Fibroblast of villous mesenchyme (primary cell): ENCODE results near the gene KHK. TPM values are rescaled to one million over a fixed set of nuclear protein-coding genes. Genes with fewer than 3 reads are reported as not detected.

ENCODE experiments used
- DNase-seq: peaks from one replicate; pipeline ENCODE4 v3.0.0-alpha.2; 2010; ENCODE audit warnings: low read depth
- H3K4me3 ChIP-seq: 2 replicates; pipeline ENCODE4 v1.5.1; 2011; ENCODE audit warnings: low read depth, mild to moderate bottlenecking, low read length
- total RNA-seq: library from RNA; depleted of rRNA; stranded (reverse); fragments of >200 nt; gene quantifications from 2 replicates; pipeline ENCODE4 v1.2.3, GENCODE V29; 2012
- TF ChIP-seq, protein P1 (sequence below): IDR thresholded peaks from 2 replicates; pipeline ENCODE4 v1.5.1; 2012; ENCODE audit warnings: low read depth, mild to moderate bottlenecking, low read length; ENCODE audit not compliant: insufficient read depth

KHK gene
- total RNA-seq, 1 donor = 1.3 TPM

DNA sequence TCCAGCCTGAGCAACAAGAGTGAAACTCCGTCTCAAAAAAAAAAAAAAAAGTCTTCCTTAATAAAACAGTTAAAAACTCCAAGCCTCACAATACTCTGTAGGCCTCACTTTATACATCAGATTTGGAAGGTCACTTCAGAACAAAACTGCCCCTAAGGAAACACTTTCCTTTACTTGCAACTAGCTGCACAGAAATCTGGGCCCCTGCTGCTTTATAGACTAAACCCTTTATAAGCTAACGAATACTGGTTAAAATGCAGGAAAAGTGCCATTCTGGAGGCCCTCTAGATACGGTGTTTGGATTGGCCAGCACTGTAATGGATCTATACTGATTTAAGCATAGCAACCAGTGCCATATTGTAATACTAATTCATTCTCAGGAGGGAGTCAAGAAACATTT, 38.5 kb downstream of the KHK start:
- H3K4me3 ChIP-seq = no peak overlapping the region
- DNase-seq = no peak
- TF ChIP-seq, protein P1, sequence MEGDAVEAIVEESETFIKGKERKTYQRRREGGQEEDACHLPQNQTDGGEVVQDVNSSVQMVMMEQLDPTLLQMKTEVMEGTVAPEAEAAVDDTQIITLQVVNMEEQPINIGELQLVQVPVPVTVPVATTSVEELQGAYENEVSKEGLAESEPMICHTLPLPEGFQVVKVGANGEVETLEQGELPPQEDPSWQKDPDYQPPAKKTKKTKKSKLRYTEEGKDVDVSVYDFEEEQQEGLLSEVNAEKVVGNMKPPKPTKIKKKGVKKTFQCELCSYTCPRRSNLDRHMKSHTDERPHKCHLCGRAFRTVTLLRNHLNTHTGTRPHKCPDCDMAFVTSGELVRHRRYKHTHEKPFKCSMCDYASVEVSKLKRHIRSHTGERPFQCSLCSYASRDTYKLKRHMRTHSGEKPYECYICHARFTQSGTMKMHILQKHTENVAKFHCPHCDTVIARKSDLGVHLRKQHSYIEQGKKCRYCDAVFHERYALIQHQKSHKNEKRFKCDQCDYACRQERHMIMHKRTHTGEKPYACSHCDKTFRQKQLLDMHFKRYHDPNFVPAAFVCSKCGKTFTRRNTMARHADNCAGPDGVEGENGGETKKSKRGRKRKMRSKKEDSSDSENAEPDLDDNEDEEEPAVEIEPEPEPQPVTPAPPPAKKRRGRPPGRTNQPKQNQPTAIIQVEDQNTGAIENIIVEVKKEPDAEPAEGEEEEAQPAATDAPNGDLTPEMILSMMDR = no peak

DNA sequence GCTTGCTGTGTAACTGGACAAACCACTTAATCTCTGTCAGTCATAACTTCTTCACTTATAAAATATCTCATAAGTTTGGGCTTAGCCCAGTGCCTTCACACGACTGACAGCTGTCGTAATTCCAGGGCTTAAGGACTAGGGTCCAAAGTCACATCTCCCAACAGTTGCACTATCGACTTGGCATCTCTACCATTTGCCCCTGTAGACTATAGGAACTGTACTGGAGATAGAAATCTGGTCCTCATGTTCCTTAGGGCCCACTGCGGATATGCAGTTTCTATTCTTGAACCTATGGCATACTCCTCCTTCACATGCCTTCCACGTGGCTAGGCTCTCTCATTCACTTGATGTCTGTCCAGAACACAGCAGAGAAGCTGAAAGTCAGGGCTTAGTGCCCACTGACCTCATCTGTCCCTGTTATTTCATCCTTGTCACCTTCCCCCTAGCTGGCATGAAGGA, 39.7 kb downstream of the KHK start:
- no peak for DNase-seq
- H3K4me3 ChIP-seq = no peak overlapping the region
- TF ChIP-seq, protein P1 = no peak

DNA sequence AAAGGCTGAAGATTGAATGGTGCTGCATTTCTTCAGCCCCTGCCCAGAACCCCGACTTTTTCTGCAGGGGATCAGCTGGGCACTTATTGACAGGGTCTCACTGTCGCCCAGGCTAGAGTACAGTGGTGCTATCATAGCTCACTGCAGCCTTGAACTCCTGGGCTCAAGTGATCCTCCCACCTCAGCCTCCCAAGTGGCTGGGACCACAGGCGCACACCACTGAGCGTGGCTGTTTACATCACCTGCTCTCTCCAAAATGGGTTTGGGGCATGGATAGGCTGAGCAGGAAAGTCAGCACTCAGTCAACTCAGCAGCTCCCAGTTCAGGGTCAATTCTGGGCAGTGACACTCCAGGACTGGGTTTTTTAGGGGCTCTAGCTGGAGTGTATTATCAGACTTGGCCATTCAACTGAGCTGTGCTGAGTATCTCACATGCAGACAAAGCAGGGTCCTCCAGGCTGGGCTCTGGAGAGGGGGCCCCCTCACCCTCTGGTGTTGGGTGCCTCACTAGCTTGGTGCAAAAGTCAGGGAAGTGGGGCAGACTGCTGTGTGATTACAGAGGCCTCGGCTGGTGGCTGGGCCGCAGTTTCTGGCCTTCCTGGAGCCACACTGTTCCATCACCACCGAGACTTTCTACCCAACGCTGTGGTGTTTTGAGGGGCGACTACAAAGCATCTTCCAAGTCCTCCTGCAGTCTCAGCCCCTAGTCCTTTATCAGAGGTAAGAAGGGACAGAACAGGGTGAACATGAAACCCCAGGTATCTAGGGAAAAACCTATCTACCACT, 41.5 kb downstream of the KHK start:
- no peak overlapping the region for H3K4me3 ChIP-seq
- DNase-seq = no peak
- TF ChIP-seq, protein P1 = no peak

DNA sequence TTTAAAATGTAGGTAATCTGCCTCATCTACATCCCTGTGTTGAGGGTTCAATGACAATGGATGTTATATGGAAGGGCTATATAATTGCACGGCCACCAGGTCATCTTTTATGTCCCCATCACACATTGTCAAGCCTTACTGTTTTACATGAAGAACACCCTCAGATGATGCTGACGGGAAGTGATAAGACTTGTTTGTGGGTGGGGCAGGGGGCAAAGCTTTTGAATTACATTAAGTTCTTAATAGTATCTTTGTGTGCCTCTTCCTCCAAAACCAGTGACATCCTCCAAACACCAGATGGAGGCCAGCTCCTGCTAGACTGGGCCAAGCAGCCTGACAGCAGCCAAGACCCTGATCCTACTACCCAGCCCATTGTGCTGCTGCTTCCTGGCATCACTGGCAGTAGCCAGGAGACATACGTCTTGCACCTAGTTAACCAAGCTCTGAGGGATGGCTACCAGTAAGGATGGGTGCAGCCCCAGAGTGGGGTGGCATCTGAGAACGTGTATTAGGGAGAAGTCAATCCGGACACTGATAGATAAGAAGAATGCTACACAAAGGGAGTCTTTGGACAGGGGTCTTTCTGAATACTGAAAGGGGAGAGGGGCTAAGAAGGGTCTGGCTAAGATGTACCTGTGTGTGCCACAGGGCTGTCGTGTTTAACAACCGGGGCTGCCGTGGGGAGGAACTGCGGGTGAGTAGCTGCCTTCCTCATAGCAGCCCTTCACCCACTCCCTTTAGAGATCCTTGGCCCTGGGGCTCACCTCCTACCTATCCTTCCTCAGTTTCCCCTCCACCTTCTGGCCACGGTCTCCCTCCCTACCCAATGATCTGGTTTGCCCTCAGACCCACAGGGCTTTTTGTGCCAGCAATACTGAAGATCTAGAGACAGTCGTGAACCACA, 42.3 kb downstream of the KHK start:
- no peak overlapping the region for H3K4me3 ChIP-seq
- TF ChIP-seq, protein P1 = no peak
- no peak for DNase-seq

DNA sequence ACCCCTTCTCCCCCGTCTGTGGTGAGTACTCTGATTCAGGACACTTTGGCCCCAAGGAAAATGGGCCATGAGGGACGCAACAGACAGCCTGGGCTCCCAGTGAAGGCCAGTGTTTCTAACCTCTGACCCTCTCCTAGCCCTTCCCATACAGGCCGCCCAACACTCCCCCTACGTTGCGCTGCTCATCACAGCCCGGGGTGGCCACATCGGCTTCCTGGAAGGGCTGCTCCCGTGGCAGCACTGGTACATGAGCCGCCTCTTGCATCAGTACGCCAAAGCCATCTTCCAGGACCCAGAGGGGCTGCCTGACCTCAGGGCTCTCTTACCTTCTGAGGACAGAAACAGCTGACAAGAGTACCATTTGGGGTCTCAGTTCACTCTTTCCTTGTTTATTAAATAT, 43.8 kb downstream of the KHK start:
- TF ChIP-seq, protein P1 = no peak
- no peak for DNase-seq
- no peak overlapping the region for H3K4me3 ChIP-seq

DNA sequence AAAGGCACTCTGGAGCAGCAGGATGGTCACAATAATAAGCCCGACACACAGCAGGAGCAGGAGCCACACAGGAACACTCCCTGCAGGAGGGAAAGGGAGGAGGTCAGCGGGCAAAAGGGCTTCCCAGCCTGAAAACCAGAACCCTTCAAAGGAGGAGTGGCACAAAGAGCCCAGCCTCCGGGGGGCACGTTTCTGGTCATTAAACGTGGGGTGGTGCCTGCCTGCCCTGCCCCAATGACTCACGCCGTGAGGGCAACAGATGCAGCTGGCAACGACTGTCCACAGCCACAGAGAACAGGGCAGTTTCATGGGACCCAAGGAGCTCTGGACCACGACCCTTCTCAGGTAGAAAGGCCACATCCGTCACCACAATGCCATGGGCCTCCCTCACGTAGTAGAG, 44.9 kb downstream of the KHK start:
- DNase-seq = no peak
- H3K4me3 ChIP-seq = no peak overlapping the region
- TF ChIP-seq, protein P1 = no peak
